Esophagus mucosa (tissue), 1 donor: Measurements from ENCODE around the gene TNNT1. TPM values are rescaled to one million over a fixed set of nuclear protein-coding genes. Genes with fewer than 3 reads are reported as not detected.
A peak's percentile ranks its signal among the peaks of the same experiment; 100 is the strongest.
"Not testable (repeated sequence)": the region's sequence is repeated elsewhere in the genome, so short reads cannot be mapped to it uniquely, and the experiment has no call there.

ENCODE experiments used
- ATAC-seq: fragments of 200-7000 bp; cut with Tn5 transposase; one replicate; pipeline ENCODE4 v1.9.1; 2020
- total RNA-seq: library from RNA; stranded (reverse); gene quantifications from one replicate; pipeline ENCODE4 v1.2.4, GENCODE V29; 2023
- donor health status: DM: yes; HTN: yes; CAD: no.

TNNT1 gene
- total RNA-seq, 1 donor from 2014 or later = 9.4 TPM

DNA sequence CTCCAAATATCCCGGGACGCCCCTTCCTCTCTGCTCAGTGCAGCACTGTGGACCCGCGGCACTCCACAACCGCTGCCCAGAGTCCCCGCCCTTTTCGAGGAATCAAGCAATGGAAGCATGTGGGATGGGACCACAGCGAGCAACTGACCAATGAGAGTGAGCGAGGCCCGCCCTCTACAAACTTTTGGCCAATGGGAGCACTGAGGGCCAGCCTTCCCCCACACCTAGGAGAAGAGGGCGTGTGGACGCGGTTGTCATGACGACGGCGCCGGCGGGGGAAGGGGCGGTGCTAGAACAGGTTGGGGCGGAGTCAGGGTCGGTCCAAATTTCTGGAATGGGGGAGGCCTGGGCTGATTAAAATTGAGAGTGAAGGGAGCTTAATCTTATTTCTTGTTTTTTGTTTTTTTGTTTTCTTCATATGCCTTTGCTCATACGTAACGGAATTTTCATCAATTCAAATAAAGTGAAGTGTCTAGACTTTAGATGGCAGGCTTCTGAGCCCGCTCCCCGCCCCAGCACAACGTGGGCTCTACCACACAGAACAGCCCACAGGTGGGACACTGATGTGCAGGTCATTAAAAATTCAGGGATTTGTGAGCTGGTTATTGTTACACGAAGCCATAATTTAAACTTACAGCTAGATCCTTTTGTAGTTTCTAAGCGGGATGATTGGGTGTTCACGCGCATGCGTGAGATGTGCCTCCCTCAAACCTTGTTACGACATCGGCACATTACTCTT, 17.7 kb upstream of the TNNT1 start, which contains the start of gene DNAAF3:
Gene DNAAF3 (minus strand): TSS at position 84 of the 739 bp plus-strand sequence. CDS start 200 bp downstream, outside the sequence.
- ATAC-seq = peak; percentile 99

DNA sequence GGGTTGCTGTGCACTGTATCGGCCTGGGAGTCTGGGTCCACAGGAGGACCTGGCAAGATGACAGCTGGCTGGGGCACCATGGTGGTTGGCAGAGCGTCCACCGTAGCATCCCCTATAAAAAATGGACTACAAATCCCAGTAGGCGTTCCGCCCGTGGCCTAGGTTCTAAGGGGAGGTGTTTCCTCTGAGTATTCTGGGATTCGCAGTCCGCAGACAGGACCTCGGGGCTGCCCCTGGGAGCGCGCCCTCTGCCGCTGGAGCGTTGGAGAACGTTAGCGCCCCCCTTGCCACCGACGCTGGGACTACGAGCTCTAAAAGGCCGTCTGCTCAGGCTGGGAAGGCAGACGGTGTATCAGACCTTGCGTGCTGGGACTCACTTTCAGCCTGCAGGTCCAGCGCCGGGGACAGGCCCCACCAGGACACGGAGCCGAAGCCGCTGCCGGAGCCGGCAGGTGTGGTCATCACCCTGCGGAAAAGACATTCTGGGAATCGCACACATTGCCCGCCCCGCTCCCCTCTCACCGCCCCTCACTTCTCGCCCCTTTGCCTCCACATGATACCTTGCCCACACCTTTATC, 17.0 kb upstream of the TNNT1 start:
- ATAC-seq = peak; percentile 62

DNA sequence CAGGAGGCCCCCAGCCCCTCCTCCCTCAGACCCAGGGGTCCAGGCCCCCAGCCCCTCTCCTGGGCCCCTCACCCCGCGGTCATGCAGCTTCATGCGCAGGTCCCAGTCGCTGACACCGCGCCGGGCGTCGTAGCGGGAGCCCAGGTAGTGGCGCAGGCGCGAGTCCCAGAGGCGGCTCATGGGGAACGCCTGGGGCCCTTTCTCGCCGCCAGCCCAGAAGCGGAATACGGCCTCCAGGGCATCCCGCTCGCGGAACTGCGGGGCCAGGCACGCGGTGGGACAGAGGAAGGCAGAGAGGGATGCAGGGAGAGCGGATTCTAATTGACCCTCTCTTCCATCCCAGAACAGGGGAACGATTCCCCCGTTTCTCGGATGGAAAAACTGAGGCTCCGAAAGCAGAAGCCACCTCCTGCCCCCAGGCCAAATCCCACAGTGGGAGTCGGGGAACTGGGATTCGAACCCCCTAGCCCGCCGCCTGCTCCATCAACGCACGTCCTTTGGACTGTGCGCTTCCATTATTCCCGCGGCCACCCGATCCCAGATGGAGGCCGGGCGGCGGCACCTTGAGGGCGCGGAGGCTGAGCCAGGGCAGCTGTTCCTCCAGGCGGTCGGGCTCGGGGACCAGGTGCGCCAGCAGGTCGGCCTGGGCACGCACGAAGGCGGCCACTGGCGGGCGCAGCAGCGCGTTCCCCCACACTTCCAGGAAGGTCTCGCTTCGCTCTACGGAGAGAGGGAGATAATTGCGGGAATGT, 12.7 kb upstream of the TNNT1 start:
- ATAC-seq = no peak

DNA sequence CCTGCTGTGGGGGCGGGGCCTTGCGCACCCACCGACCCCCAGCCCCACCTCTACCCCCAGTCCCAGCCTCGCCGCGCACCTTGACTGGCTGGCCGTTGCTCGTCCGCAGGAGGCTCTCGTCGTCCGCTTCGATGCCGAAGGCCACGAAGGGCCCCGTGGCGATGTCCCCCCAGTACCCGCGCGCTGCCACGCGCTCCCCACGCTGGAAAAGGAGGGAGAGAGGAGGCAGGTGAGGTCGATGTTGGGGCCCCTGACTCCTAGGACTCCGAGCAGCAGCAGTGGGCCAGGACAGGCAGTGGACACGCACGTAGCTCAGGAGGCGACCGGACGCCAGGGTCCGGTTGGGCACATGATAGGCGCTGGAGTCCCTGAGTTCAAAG, 12.0 kb upstream of the TNNT1 start:
- no peak for ATAC-seq

DNA sequence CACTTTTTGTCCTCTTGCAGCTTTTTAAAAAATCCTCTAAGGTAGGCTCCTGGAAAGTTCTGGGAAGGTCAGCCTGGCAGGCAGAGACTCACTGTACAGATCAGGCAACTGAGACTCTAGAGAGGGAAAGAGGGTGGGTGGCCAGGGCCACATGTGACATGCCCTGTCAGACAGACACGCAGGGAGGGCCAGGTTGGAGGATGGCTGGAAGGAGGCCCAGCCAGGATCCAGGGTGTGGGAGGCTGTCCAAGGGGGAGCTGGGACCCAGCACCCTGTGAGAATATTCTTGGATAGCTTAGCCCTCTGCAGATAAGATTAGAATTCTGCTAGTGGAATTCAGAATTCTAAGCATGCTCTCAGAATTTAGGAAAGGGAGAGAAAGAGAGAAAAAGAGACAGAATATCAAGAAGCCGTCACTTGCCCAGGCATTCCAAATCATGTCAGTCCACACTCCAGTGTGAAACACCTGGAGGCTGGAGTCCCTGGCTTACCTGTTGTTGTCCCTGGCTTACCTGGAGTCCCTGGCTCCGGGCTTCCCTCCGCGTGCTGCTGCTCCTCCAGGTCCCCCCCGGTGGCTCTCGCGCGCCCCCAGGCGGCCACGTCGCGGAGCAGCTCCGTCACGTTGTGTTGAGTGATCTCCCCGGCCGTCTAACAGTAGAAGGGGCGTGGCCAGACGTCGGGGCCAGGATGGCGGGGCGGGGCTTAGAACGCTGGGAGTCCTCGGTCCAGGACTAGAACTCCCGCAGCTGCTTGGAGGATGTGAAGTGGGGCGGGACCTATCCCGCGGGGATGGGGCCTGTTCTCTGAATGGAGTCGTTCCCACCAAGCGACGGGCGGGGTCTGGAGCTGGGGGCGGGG, 11.4 kb upstream of the TNNT1 start:
- ATAC-seq = peak; percentile 87

DNA sequence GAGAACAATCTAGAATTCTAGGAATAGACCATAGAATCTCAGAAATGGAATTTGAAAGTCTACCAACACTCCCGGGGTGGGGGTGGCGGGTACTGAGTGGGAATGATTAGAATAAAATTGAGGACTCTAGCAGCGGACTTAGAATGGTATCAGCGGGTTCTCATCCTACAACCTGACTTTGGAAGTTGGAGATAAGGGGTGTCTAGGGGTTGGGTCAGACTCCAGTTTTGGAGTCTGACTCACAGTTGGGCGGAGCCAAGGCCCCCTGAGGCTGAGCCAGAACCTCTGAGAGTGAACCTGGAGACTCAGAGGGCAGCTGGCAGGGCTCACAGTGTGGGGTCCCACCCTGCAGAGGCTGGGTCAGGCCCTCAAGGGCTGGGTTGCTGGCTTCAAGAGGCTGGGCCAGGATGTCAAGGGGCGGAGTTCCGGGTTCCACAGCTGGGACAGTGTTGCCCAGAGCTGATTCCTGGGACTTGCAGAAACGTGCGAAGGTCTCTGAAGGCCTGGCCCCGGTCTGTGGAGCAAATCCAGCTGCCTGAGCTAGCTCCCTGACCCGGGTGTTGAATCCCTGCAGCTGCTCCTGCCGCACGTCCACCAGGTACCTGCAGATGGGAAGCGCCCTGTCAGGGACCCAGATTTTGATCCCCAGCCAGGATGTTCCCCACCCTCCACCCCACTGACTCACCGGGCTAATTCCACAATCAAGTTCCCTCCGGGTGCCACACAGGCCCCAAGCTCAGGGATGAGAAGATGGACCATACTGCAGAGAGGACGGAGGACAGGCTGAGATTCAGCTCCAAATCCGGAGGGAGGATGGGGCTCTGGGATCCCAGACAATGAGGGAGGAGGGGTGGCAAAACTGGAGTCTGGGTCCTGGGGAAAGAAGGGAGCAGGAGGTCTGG, 10.1 kb upstream of the TNNT1 start:
- ATAC-seq = peak; percentile 38

DNA sequence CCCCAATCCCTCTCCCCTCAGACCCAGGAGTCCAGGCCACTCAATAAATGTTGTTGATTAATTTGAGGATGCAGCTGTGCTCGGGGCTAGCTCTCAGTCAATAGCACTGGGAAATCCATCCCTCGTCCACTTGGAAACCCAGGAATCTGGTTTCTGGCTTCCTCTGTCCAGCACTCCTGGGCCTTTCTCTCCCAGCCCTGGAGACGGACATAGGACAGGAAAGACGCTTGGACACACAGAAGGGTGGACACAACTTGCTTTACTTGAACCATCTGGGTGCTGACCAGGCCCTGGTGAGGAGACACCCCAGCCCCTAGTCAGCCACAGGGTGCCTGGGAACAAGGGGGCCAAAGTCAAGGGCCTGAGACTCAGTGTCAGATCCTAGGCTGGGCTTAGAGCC, 9.4 kb upstream of the TNNT1 start:
- no peak for ATAC-seq

DNA sequence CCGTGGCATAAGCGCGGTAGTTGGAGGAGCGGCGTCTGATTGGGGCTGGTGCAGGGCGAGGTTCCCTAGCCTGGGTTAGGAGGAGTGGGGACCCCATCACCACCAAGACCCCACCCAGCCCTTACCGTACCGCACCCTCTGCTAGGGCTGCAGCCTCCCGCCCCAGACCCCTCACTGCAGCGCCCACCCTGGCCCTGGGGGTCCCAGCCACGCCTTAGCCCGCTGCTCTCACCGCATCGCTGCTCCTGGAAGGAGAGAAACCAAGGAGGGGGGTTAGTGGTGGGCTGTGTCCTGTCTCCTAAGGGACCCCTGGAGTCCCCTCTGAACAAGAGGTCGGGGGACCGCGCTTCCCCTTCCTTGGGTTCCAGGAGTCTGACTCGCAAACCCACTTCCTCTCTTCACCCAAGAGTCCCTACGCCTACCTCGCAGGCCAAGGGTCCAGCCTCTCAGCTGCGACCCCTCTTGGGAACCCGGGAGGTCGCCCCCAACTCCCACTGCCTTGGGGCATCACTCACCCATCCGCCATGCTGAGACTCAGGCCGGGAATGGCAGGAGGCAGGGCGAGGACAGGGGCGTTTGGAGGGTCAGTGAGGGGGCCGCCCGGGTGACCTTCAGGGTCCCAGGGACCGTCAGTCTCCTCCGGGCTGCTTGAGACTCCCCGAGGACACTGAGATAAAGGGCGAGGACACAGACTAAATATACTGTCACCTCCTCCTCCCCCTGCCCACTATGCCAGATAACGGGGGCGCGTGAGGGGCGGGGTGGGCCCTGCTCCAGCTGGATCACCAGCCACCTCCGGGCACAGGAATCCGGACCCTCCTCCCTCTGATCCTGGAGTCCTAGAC, 8.3 kb upstream of the TNNT1 start, which contains the start of gene TNNI3:
Gene TNNI3 (minus strand): TSS at position 669 of the 845 bp plus-strand sequence. CDS start 143 bp downstream, at position 526.
- ATAC-seq = no peak

DNA sequence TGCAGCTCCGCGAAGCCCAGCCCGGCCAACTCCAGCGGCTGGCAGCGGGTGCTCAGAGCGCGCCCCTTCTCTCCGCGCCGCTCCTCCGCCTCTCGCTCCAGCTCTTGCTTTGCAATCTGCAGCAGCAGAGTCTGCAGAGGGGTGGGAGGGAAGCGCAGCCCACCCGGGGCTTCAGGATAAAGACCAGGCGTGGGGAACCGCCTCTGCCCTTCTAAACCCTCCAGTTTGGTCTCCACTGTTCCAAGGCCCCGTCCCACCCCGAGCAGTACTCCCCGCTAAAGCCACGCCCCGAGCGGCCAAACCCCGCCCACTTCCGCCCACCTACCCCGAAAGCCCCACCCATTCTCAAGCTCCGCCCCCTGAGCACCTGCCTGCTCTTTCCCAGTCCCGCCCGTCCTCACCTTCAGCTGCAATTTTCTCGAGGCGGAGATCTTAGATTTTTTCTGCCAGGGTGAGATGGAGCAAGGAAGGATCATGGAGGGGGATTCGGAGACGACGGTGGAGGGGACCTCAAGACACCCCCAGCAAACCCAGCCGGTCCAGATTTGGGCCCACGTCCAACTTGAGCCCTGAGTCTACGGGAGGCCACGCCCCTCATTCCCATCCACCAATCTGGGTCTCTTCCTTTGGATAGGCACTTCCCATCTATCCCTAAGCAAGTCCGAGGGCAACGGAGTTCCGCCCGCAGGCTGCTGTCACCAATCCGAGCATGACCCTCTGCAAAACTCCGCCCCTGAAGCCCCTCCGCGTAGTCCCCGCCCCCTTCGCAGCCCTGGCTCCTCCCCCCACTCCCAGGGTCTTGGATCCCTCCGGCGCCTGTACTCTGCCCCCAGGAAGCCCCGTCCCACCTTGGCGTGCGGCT, 7.4 kb upstream of the TNNT1 start:
- ATAC-seq = peak; percentile 30

DNA sequence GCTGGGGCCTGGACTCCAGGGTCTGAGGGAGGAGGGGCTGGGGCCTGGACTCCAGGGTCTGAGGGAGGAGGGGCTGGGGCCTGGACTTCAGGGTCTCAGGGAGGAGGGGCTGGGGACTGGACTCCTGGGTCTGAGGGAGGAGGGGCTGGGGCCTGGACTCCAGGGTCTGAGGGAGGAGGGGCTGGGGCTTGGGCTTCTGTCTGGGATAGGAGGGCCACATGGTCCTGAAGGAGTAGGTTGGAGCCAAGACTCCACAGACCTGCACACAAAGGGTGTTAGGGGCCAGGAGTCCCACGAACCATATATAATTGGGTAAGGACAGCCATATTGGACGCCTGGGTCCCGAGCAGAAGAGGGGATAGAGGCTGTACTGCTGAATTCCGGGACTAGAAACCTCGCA, 6.8 kb upstream of the TNNT1 start:
- not testable (repeated sequence) for ATAC-seq

DNA sequence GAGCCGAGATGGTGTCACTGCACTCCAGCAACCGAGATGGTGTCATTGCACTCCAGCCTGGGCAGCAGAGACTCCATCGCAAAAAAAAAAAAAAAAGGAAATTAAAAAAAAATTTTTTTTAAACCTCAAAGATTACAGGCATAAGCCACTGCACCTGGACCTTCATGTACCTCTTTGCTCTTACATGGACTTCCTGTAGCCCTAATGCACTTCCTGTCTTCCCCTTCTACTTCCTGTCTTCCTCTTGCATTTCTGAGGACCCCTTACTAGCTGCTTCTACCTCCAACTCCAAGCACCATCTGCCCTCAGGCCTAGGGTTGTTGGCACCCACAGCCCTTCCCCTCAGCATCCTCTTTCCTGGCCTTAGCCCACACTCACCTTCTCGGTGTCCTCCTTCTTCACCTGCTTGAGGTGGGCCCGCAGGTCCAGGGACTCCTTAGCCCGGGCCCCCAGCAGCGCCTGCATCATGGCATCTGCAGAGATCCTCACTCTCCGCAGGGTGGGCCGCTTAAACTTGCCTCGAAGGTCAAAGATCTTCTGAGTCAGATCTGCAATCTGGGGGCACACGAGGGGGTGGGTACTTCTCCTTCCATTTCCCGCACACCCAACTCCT, 4.8 kb upstream of the TNNT1 start:
- no peak for ATAC-seq

DNA sequence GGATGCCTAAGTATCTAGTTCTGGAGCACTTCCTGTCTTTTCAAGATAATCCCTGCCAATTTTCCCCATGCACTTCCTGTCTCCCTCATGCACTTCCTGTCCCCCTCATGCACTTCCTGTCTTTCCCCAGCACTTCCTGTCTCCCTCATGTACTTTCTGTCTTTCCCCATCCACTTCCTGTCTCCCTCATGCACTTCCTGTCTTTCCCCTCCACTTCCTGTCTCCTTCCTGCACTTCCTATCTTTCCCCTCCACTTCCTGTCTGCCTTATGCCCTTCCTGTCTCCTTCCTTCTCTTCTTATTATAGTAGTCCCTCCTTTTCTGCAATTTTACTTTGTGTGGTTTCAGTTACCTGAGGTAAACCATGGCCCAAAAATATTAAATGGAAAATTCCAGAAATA, 3.0 kb upstream of the TNNT1 start:
- no peak for ATAC-seq

DNA sequence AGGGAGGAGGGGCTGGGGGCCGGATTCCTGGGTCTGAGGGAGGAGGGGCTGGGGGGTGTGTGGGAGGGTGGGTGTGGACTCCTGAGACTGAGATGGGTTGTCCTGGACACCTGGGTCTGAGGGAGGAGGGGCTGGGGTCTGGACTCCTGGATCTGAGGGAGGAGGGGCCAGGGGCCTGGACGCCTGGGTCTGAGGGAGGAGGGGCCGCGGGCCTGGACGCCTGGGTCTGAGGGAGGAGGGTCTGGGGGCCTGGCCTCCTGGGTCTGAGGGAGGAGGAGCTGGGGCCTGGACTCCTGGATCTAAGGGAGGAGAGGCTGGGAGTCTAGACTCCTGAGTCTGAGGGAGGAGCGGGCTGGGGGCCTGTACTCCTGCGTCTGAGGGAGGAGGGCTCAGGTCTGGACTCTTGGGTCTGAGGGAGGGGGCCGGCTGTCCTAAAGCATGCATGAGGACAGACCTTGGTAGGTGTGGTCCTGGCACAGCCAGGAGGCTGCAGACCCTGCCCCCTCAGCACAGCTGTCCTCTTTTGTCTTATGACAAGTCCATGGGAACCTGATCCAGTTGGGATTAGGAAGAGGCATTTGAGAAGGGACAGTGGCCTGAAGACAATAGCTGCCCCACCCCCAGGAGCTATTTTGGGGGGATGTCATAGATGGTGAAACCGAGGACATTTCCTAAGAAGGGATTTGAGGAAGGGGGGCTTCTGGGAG, 1.3 kb downstream of the TNNT1 start:
- ATAC-seq = no peak

DNA sequence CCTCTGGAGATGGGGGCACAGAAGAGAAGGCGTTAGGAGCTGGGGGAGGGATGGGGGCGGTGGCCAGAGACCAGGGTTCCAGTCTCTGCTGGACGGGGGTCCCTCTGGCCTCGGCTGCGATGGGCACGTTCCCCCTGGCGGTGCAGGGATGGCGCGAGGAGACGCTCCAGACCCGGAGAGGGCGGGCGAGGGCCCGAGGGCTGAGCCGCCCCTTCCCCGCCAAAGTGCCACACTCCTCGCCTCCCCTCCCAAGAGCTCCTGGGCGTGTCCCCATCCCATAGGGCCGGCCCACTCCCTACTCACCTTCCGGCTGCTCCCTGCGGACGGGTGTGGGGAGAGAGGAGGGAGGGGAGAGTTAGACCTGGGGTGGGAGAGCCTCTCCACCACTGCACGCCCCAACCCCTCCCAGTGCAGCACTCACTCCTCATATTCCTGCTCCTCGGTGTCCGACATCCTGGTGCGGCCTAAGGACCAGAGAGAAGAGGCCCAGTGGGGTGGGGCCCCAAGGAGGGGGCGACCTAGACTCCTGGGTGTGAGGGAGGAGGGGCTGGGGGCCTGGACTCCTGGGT, 2.2 kb downstream of the TNNT1 start:
- peak; percentile 56 for ATAC-seq

DNA sequence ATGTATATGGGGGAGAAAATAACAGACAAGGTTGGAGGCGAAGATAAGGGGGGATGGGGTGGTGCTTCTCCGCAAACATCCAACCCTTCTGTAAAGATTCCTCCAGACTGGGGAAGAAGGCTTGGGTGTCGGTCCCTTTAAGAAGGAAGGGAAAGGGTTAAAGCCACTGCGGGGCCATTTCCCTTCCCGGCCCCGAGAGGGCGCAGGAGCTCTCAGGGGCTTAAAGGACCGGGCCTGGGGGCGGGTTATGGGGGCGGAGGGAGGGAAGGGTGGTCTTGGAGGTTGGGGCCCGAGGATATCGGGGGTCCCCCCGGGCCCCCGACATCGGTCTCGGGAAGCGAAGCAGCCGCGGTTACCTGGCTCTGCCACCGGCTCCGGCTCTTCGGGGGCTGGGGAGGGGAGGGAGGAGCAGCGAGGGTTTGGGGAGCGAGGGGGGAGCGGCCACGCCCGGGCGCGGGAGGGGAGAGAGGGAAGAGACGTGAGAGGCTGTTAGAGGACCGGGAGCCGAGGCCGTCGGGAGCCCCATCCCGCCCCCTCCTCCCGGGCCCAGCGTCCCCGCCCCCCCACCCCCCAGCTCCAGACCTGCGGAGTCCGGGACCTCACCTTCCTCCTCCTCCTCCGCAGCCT, 2.8 kb downstream of the TNNT1 start:
- ATAC-seq = peak; percentile 22

DNA sequence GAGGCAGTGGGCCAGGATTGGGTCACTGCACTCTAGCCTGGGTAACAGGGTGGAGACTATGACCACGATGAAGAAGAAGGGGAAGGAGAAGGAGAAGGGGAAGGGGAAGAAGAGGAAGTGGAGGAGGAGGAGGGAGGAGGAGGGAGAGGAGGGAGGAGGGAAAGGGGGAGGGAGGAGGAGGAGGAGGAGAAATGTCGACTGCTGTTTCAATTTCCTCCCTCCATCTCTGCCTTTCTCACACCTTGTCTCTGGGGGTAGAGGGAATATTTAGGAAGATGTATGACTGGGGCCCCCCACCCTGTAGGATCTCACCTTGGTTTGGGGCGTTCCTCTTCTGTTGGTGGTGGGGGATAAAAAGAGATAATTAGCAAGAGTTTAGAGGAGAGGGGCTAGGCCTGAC, 3.8 kb downstream of the TNNT1 start:
- ATAC-seq = no peak

DNA sequence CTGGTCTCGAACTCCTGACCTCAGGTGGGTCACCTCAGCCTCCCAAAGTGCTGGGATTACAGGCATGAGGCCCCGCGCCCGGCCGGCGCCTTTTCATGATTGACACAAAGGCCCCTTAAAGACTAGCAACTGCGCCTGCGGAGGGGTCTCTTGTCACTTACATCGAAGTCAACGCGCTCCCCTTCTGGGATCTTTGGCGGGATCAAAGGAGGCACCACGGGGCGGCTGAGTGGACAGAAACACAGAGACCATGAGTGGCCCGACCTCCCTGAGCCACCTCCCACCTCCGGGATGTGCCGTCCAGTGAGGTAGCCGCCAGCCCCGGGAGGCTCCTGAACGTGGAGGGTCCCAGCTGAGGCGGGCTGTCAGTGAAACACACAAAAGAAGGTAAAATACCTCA, 7.3 kb downstream of the TNNT1 start:
- no peak for ATAC-seq

DNA sequence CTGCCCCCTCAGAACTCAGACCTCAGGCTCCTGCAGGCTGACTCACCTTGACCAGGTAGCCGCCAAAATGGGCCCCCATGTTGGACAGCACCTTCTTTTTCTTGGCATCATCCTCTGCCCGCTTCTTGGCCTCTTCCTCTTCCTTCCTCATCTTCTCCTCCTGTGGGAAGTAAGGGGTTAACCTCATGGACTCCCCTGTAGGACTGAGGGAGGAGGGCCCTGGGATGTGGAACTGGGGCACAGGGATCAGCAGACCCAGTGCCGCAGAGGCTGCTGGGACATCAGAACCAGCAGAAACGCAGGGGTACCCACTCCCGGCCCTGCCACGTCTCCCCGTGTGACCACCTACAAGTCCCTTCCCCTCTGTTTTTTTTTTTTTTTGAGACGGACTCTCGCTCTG, 11.1 kb downstream of the TNNT1 start:
- no peak for ATAC-seq
